Dermis blood vessel endothelial cell (primary cell): ENCODE results near the gene SUV39H2. TPM values are rescaled to one million over a fixed set of nuclear protein-coding genes. Genes with fewer than 3 reads are reported as not detected.
A peak's percentile ranks its signal among the peaks of the same experiment; 100 is the strongest.
"Not testable (repeated sequence)": the region's sequence is repeated elsewhere in the genome, so short reads cannot be mapped to it uniquely, and the experiment has no call there.

Experiments used
- DNase-seq: peaks from one replicate; pipeline ENCODE4 v3.0.0; 2010
- total RNA-seq: library from RNA; depleted of rRNA; stranded (reverse); fragments of >200 nt; gene quantifications from 2 replicates; pipeline ENCODE4 v1.2.3, GENCODE V29; 2014

SUV39H2 gene
- total RNA-seq = 17.7 and 23.5 TPM in 2 replicates

GRCh38 chr10:14878266-14879123 is at the start of gene SUV39H2:
TSS of gene SUV39H2 (plus strand) at chr10:14878866. CDS start at chr10:14878889, 23 bp downstream.
- DNase-seq = peak; percentile 98

GRCh38 chr10:14833106-14833505 is 45.6 kb upstream of the SUV39H2 start:
- DNase-seq = no peak

GRCh38 chr10:14836208-14836607 is 42.5 kb upstream of the SUV39H2 start:
- DNase-seq = no peak

- DNase-seq = no peak
Observed at GRCh38 chr10:14837003-14837756, 41.5 kb upstream of the SUV39H2 start.

- peak; percentile 100 for DNase-seq
Observed at GRCh38 chr10:14837757-14838581, 40.7 kb upstream of the SUV39H2 start, which contains the start of the genes CDNF, HSPA14 and MSANTD7. TSS of gene CDNF (minus strand) at chr10:14838037. CDS start at chr10:14837946, 91 bp downstream. TSS of gene HSPA14 (plus strand) at chr10:14838306. CDS start at chr10:14838403, 97 bp downstream. TSS of gene MSANTD7 (plus strand) at chr10:14838306. CDS start at chr10:14842285, 3,979 bp downstream.

- DNase-seq = peak; percentile 41
Observed at GRCh38 chr10:14838582-14839304, 39.9 kb upstream of the SUV39H2 start.

GRCh38 chr10:14839305-14839695 is 39.4 kb upstream of the SUV39H2 start:
- peak; percentile 18 for DNase-seq

- no peak for DNase-seq
Observed at GRCh38 chr10:14840178-14840577, 38.5 kb upstream of the SUV39H2 start.

GRCh38 chr10:14843327-14843988 is 35.2 kb upstream of the SUV39H2 start:
- no peak for DNase-seq

- DNase-seq = no peak
Observed at GRCh38 chr10:14844948-14845347, 33.7 kb upstream of the SUV39H2 start.

GRCh38 chr10:14852236-14852635 is 26.4 kb upstream of the SUV39H2 start:
- DNase-seq = no peak

- no peak for DNase-seq
Observed at GRCh38 chr10:14855453-14855852, 23.2 kb upstream of the SUV39H2 start.

- no peak for DNase-seq
Observed at GRCh38 chr10:14858338-14858960, 20.2 kb upstream of the SUV39H2 start.

GRCh38 chr10:14859043-14859442 is 19.6 kb upstream of the SUV39H2 start:
- DNase-seq = no peak

GRCh38 chr10:14859775-14860174 is 18.9 kb upstream of the SUV39H2 start:
- DNase-seq = no peak

- no peak for DNase-seq
Observed at GRCh38 chr10:14860791-14861190, 17.9 kb upstream of the SUV39H2 start.

- not testable (repeated sequence) for DNase-seq
Observed at GRCh38 chr10:14864466-14864865, 14.2 kb upstream of the SUV39H2 start.

GRCh38 chr10:14864871-14865270 is 13.8 kb upstream of the SUV39H2 start:
- not testable (repeated sequence) for DNase-seq

GRCh38 chr10:14873090-14873760 is 5.4 kb upstream of the SUV39H2 start:
- DNase-seq = peak; percentile 28

GRCh38 chr10:14875941-14876340 is 2.7 kb upstream of the SUV39H2 start:
- no peak for DNase-seq
